Gastroesophageal sphincter (tissue), 4 donors: ENCODE results near the gene UTP25. TPM values are rescaled to one million over a fixed set of nuclear protein-coding genes. Genes with fewer than 3 reads are reported as not detected.
A peak's percentile ranks its signal among the peaks of the same experiment; 100 is the strongest.

ENCODE experiments used
- ATAC-seq: fragments of 150-250 bp; one replicate; pipeline ENCODE4 v1.9.1; 2016; ENCODE audit warnings: mild to moderate bottlenecking, moderate library complexity
- H3K27ac ChIP-seq, 4 donors: fragments of 200-600 bp; sonication (generic) in 3 of 4; 1 replicate in 3 of 4; 2 replicates in 1 of 4; pipeline ENCODE4 v1.5.1; 2016 to 2019
- H3K27me3 ChIP-seq: fragments of 200-600 bp; sonication (generic); one replicate; pipeline ENCODE4 v1.5.1; 2019
- H3K36me3 ChIP-seq, 2 donors: fragments of 200-600 bp; sonication (generic); one replicate each; pipeline ENCODE4 v1.5.1; 2019; ENCODE audit warnings: control low read depth in 1 of 2
- H3K4me1 ChIP-seq, 3 donors: fragments of 200-600 bp; sonication (generic); 1 replicate in 2 of 3; 2 replicates in 1 of 3; pipeline ENCODE4 v1.5.1; 2016 to 2019; ENCODE audit warnings: control low read depth in 2 of 3
- H3K4me3 ChIP-seq, 2 donors: fragments of 200-600 bp; sonication (generic); one replicate each; pipeline ENCODE4 v1.5.1; 2019; ENCODE audit warnings: mild to moderate bottlenecking in 1 of 2, moderate library complexity in 1 of 2
- H3K9me3 ChIP-seq, 3 donors: fragments of 200-600 bp; sonication (generic); one replicate each; pipeline ENCODE4 v1.5.1; 2017 to 2019; ENCODE audit warnings: control low read depth in 2 of 3
- EP300 ChIP-seq: sonication (generic); formaldehyde crosslinking; IDR thresholded peaks from one replicate; pipeline ENCODE4 v1.6.1; 2017; ENCODE audit warnings: antibody characterized with exemption, mild to moderate bottlenecking
- POLR2A ChIP-seq, 2 donors: fragments of 450-650 bp; IDR thresholded peaks; one replicate each; pipeline ENCODE4 v1.6.1; 2017; ENCODE audit warnings: antibody characterized with exemption in 2 of 2, mild to moderate bottlenecking in 2 of 2, moderate library complexity in 1 of 2
- POLR2AphosphoS5 ChIP-seq: sonication (generic); formaldehyde crosslinking; IDR thresholded peaks from one replicate; pipeline ENCODE4 v1.6.1; 2017; ENCODE audit warnings: antibody characterized with exemption
- WGBS, 2 donors: methylation state at CpG; one replicate each; pipeline ENCODE4 v1.1.5; 2018; ENCODE audit warnings: low coverage in 1 of 2; 5-methylcytosine and 5-hydroxymethylcytosine counted together
- total RNA-seq, 4 donors: library from RNA; depleted of rRNA; stranded (reverse); fragments of >200 nt; gene quantifications; one replicate each; pipeline ENCODE4 v1.1.0, GENCODE V29; 2016
- TF ChIP-seq, protein P1 (sequence below), 4 experiments: fragments of 200-600 bp in 2 of 4; fragments of 450-650 bp in 2 of 4; sonication (generic) in 1 of 4; IDR thresholded peaks; one replicate each; pipeline ENCODE4 v1.5.1; 2017 to 2019; ENCODE audit warnings: antibody characterized with exemption in 4 of 4, mild to moderate bottlenecking in 2 of 4, moderate library complexity in 2 of 4

The UTP25 gene
- total RNA-seq, 4 donors from 2014 or later = 4.5 to 8.7 (median 8.0) TPM

DNA sequence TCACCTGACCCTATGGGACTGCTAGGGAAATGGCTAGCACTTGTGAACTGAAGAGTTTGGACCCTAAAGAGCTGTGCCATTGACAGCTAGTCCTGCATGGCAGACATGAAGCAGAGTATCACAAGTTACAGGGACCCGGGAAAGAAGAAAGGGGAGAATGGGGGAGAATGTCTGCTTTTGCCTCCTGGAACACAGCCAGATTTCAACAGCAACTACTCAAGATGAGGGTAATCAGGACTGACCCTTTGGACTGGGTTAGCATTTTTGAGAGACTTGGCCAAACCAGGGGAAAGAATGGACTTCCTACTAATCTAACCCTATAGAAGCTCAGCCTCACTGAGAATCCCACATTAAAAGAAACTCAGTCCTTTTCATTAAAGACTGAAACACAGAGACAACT is 8.7 kb upstream of the UTP25 start:
- Histone ChIP-seq H3K27ac (no peak overlapping the region), H3K27me3 (peaks cover 6% of the 10 kb centered on the region), H3K9me3 (no peaks in the 10 kb centered on the region), H3K4me3 (no peak overlapping the region), H3K4me1 (peaks cover 0 to 9% (median 0%) of the 10 kb centered on the region in 3 donors), H3K36me3 (no peaks in the 10 kb centered on the region)
- 29% methylated on average over 1 of the region's 1 CpG; no CpG with 5 or more reads in 1 of the 2 donors for WGBS, 2 donors
- TF ChIP-seq POLR2A (IDR thresholded peaks at IDR 0.05) = no peak
- no peak for TF ChIP-seq POLR2AphosphoS5
- TF ChIP-seq EP300 = no peak
- TF ChIP-seq, protein P1, sequence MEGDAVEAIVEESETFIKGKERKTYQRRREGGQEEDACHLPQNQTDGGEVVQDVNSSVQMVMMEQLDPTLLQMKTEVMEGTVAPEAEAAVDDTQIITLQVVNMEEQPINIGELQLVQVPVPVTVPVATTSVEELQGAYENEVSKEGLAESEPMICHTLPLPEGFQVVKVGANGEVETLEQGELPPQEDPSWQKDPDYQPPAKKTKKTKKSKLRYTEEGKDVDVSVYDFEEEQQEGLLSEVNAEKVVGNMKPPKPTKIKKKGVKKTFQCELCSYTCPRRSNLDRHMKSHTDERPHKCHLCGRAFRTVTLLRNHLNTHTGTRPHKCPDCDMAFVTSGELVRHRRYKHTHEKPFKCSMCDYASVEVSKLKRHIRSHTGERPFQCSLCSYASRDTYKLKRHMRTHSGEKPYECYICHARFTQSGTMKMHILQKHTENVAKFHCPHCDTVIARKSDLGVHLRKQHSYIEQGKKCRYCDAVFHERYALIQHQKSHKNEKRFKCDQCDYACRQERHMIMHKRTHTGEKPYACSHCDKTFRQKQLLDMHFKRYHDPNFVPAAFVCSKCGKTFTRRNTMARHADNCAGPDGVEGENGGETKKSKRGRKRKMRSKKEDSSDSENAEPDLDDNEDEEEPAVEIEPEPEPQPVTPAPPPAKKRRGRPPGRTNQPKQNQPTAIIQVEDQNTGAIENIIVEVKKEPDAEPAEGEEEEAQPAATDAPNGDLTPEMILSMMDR (IDR thresholded peaks at IDR 0.05) = no peak
- ATAC-seq = no peak

DNA sequence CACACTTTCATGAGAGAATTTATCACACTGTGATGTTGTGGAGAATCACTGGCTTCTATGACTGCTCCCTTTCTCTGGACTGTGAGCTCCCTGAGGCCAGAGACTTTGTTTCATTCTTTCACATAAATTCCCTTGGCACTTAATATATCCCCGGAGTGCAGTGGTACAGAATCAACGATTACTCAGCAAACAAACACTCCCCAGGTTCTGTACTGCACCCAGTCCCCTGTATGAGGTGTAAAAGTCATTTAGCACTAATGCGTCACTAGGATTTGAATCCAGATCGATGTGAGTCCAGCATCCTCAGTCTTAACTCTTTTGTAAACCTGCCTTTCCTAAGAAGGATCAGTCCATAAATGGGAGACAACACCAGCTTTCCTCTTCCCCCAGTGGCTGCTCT is 6.8 kb upstream of the UTP25 start:
- ATAC-seq = no peak
- Histone ChIP-seq H3K4me3 (no peak overlapping the region), H3K27ac (no peak overlapping the region), H3K36me3 (no peaks in the 10 kb centered on the region), H3K4me1 (peaks cover 0 to 9% (median 0%) of the 10 kb centered on the region in 3 donors), H3K27me3 (peaks cover 6% of the 10 kb centered on the region), H3K9me3 (no peaks in the 10 kb centered on the region)
- 61 to 82% methylated on average over 4 of the region's 4 CpGs for WGBS, 2 donors
- TF ChIP-seq POLR2A (IDR thresholded peaks at IDR 0.05) (no peak), EP300 (no peak), POLR2AphosphoS5 (no peak)
- TF ChIP-seq, protein P1 (IDR thresholded peaks at IDR 0.05) = no peak

DNA sequence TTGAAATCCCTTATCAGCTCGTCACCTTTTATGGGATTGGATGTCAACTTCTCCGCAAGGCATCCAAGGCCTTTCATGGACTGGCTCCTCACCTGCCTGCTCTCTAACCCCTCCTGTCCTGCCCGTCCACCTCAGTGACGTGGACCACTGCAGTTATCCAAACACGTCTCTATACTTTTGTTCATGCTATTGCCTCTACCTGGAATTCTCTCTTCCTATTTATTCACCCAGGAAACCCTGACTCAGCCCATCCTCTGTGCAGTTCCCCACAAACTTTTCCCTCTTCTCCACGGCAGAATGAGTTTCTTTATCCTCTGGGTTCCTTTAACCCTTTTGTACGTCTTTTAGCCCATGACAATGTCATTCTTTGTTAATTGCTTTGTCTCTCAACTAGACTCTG is 5.1 kb upstream of the UTP25 start:
- no peak for ATAC-seq
- TF ChIP-seq POLR2A (IDR thresholded peaks at IDR 0.05) (no peak), EP300 (no peak), POLR2AphosphoS5 (no peak)
- TF ChIP-seq, protein P1 (IDR thresholded peaks at IDR 0.05) = no peak
- H3K4me1 ChIP-seq = peaks cover 0 to 14% (median 0%) of the 10 kb centered on the region in 3 donors
- H3K27me3 ChIP-seq = peaks cover 6% of the 10 kb centered on the region
- 64 to 67% methylated on average over 7 of the region's 7 CpGs for WGBS, 2 donors
- H3K36me3 ChIP-seq = no peaks in the 10 kb centered on the region
- no peak overlapping the region for H3K4me3 ChIP-seq
- H3K9me3 ChIP-seq = no peaks in the 10 kb centered on the region
- no peak overlapping the region for H3K27ac ChIP-seq

DNA sequence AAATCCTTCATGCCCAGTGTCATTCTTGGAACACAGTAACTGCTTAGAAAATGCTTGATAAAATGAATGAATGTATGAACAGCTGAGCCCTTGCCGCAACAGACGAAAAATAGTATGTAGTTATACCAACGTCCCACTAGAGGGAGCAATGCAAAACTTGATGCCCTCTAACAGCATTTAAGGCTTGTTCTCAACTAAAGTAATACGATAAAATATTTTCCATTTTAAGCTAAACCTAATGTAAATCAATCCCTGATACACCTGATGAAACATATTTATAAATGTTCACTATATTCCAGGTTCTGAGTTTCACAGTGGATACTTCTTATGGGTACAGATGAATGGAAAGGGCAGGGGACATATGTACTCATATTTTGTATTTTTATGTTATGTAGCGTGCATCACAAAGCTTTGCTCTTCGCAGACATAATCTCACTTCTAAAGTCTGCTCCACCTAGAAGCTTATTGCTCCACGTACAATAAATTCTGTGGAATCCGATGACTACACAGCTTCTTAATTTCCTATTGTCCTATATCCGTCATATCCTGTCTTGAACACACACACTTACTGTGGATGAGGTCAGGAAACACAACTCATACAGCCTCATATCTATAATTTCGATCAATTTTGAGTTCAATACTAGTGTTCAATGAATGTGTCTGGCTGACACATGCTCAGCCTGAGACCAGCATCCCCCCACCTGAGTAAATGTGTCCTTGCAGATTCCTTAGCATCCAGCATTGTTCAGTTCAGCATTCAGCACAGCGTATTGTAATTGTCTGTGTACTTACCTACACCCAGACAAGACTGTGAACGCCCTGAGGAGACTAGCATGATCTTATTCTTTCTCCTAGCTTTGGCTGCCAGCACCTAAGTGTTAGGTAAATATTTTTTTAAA is 4.4 kb upstream of the UTP25 start:
- no peaks in the 10 kb centered on the region for H3K36me3 ChIP-seq
- peaks cover 0 to 16% (median 0%) of the 10 kb centered on the region in 3 donors for H3K4me1 ChIP-seq
- no peak for TF ChIP-seq EP300
- TF ChIP-seq, protein P1 (IDR thresholded peaks at IDR 0.05) = peak; percentile 55 to 68 (median 61)
- ATAC-seq = no peak
- no peak overlapping the region for H3K27ac ChIP-seq
- WGBS, 2 donors = 36% methylated on average over 12 of the region's 12 CpGs
- H3K9me3 ChIP-seq = no peaks in the 10 kb centered on the region
- peaks cover 6% of the 10 kb centered on the region for H3K27me3 ChIP-seq
- no peak overlapping the region for H3K4me3 ChIP-seq
